GM23338 (cell line): ENCODE results near the gene CYB5A. TPM values are rescaled to one million over a fixed set of nuclear protein-coding genes. Genes with fewer than 3 reads are reported as not detected.
"Not testable (repeated sequence)": the region's sequence is repeated elsewhere in the genome, so short reads cannot be mapped to it uniquely, and the experiment has no call there.

ENCODE experiments used
- ATAC-seq: fragments of 200-7000 bp; cut with Tn5 transposase; 3 replicates; pipeline ENCODE4 v1.9.1; 2020
- DNase-seq: peaks from one replicate; pipeline ENCODE4 v3.0.0-alpha.2; 2015; ENCODE audit warnings: low spot score
- H2AFZ ChIP-seq: fragments of 200-600 bp; sonication (generic); 2 replicates; pipeline ENCODE4 v1.8.0; 2016; ENCODE audit warnings: antibody characterized with exemption, mild to moderate bottlenecking, moderate library complexity
- H3F3A ChIP-seq: fragments of 200-600 bp; sonication (generic); replicated peaks from 2 replicates; pipeline ENCODE4 v1.8.0; 2017; ENCODE audit warnings: antibody characterized with exemption, mixed run types, low read depth
- H3K27ac ChIP-seq: fragments of 200-600 bp; sonication (generic); 2 replicates; pipeline ENCODE4 v1.6.1; 2016; ENCODE audit warnings: low read depth
- H3K27me3 ChIP-seq: fragments of 200-600 bp; sonication (generic); 2 replicates; pipeline ENCODE4 v1.8.0; 2016; ENCODE audit warnings: mild to moderate bottlenecking, mixed run types, moderate library complexity; ENCODE audit not compliant: insufficient read depth
- H3K36me3 ChIP-seq: fragments of 200-600 bp; sonication (generic); 2 replicates; pipeline ENCODE4 v1.8.0; 2016; ENCODE audit warnings: mild to moderate bottlenecking; ENCODE audit not compliant: insufficient read depth
- H3K4me1 ChIP-seq: fragments of 200-600 bp; sonication (generic); 2 replicates; pipeline ENCODE4 v1.8.0; 2016; ENCODE audit warnings: mild to moderate bottlenecking, moderate library complexity; ENCODE audit not compliant: insufficient read depth
- H3K4me2 ChIP-seq: fragments of 200-600 bp; sonication (generic); 2 replicates; pipeline ENCODE4 v1.7.1; 2017; ENCODE audit warnings: mixed run types
- H3K4me3 ChIP-seq: fragments of 200-600 bp; sonication (generic); 2 replicates; pipeline ENCODE4 v1.6.1; 2016; ENCODE audit warnings: mixed run types
- H3K79me2 ChIP-seq: fragments of 200-600 bp; sonication (generic); replicated peaks from 2 replicates; pipeline ENCODE4 v1.8.0; 2017; ENCODE audit warnings: mild to moderate bottlenecking; ENCODE audit not compliant: insufficient read depth
- H3K9me2 ChIP-seq: fragments of 200-600 bp; sonication (generic); 2 replicates; pipeline ENCODE4 v1.8.0; 2017; ENCODE audit not compliant: insufficient read depth
- H4K20me1 ChIP-seq: fragments of 200-600 bp; sonication (generic); replicated peaks from 2 replicates; pipeline ENCODE4 v1.8.0; 2017; ENCODE audit warnings: mild to moderate bottlenecking; ENCODE audit not compliant: insufficient read depth
- H3K27ac Mint-ChIP-seq: 2 replicates; pipeline ENCODE4 v1.8.0; 2020; ENCODE audit warnings: inconsistent platforms, mild to moderate bottlenecking, moderate library complexity, mixed read lengths
- H3K27me3 Mint-ChIP-seq: 3 replicates; pipeline ENCODE4 v1.8.0; 2022; ENCODE audit warnings: low read depth, mild to moderate bottlenecking, moderate library complexity, mixed read lengths, inconsistent platforms; ENCODE audit not compliant: insufficient read depth, poor library complexity
- H3K36me3 Mint-ChIP-seq: 3 replicates; pipeline ENCODE4 v1.8.0; 2021; ENCODE audit warnings: low read depth, mild to moderate bottlenecking, inconsistent platforms, moderate library complexity, mixed read lengths
- H3K4me1 Mint-ChIP-seq: 3 replicates; pipeline ENCODE4 v1.8.0; 2020; ENCODE audit warnings: mild to moderate bottlenecking, inconsistent platforms, mixed read lengths
- H3K4me3 Mint-ChIP-seq: 3 replicates; pipeline ENCODE4 v1.8.0; 2021; ENCODE audit warnings: moderate library complexity, mild to moderate bottlenecking, inconsistent platforms, mixed read lengths
- H3K9me3 Mint-ChIP-seq: 3 replicates; pipeline ENCODE4 v1.8.0; 2020; ENCODE audit warnings: moderate library complexity, mild to moderate bottlenecking, inconsistent platforms, mixed read lengths
- CREB1 ChIP-seq: fragments of 250-450 bp; sonication (Bioruptor Pico); IDR thresholded peaks from 2 replicates; pipeline ENCODE4 v1.5.0; 2020; ENCODE audit warnings: low read depth, mild to moderate bottlenecking, moderate library complexity
- CTCF ChIP-seq, 2 experiments: fragments of 200-600 bp in 1 of 2; sonication (generic) in 1 of 2; conservative IDR thresholded peaks; 2 replicates each; pipeline versions ENCODE4 v1.5.1 to v1.6.1; 2016 to 2017; ENCODE audit warnings: antibody characterized with exemption in 2 of 2, low read depth in 2 of 2, mild to moderate bottlenecking in 2 of 2, moderate library complexity in 1 of 2
- JUNB ChIP-seq: IDR thresholded peaks from one replicate; pipeline ENCODE4 v1.6.1; 2016; ENCODE audit warnings: antibody characterized with exemption; ENCODE audit not compliant: unreplicated experiment
- POLR2AphosphoS5 ChIP-seq: IDR thresholded peaks from 2 replicates; pipeline ENCODE4 v1.6.1; 2016; ENCODE audit warnings: antibody characterized with exemption, low read depth
- ZNF114 ChIP-seq: fragments of 250-450 bp; sonication (Bioruptor Pico); IDR thresholded peaks from 2 replicates; pipeline ENCODE4 v1.5.0; 2020; ENCODE audit warnings: mild to moderate bottlenecking, moderate library complexity
- ZNF331 ChIP-seq: fragments of 250-450 bp; sonication (Bioruptor Pico); IDR thresholded peaks from 2 replicates; pipeline ENCODE4 v1.5.0; 2020; ENCODE audit warnings: low read depth, mild to moderate bottlenecking, moderate library complexity
- polyA plus RNA-seq: library from polyadenylated mRNA; unstranded; fragments of >200 nt; fragmentation: Nextera tagmentation; extraction: Ambion mirVana; gene quantifications from 2 replicates; pipeline ENCODE4 v1.2.1, GENCODE V29; 2016
- total RNA-seq: library from RNA; depleted of rRNA; stranded (reverse); fragments of >200 nt; shearing (Covaris generic); gene quantifications from 2 replicates; pipeline ENCODE4 v1.2.3, GENCODE V29; 2014

The CYB5A gene
- total and polyA plus RNA-seq, 2 experiments from 2014 or later = 136 to 283 TPM

DNA sequence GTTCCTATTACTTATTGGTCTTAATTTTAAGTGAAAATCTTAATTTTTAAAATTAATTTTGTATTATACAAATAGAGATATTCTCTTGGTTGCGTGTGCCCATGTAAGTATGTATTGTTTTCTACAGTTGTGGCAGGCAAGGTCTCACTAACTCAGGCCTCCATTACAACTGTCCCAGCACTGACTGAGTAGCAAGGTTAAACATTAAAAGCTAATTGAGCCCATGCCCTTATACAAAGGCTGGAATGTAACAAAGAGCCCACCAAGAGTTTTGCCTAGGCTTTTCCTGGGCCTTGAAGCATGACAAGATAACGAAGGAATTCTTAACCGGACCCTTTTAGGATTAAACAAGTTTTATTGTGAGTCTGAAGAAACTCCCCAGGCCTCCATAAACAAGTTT, 35.0 kb upstream of the CYB5A start:
- not testable (repeated sequence) for ATAC-seq, H3K36me3 Mint-ChIP-seq, H3F3A ChIP-seq, H3K9me2 ChIP-seq, H3K9me3 Mint-ChIP-seq, H3K27me3 Mint-ChIP-seq, H3K36me3 ChIP-seq, DNase-seq, H3K4me3 ChIP-seq, H2AFZ ChIP-seq, H3K27ac ChIP-seq, H3K79me2 ChIP-seq, H3K4me3 Mint-ChIP-seq, H3K4me1 Mint-ChIP-seq, H3K4me1 ChIP-seq, H3K4me2 ChIP-seq, H3K27ac Mint-ChIP-seq, H4K20me1 ChIP-seq, H3K27me3 ChIP-seq

DNA sequence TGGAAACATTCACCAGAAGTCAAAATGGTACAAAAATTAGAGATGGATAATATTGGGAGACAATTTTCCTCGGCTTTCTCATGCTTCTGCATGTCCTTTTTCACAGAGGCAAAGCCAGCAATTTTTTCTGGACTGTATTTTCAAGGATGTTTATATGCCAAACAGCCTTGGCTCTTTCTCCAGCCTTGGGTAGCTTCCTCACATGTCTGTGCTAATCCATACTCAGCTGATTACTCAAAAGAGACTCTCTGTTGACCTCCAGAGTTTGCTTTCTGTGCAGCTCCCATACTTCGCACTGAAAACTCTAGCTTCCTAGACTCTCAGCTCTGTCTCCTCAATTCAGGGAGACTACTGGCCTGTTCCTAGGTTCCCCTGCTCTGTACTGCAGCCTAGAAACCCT, 34.5 kb upstream of the CYB5A start:
- Histone ChIP-seq H3K9me2 (0 out of 2 replicates have a peak, but pooled peaks cover 5% of the 10 kb centered on the region), H4K20me1 (no peaks in the 10 kb centered on the region), H2AFZ (no peak overlapping the region), H3K4me3 (no peak overlapping the region), H3K79me2 (no peaks in the 10 kb centered on the region), H3F3A (no peaks in the 10 kb centered on the region), H3K36me3 (no peaks in the 10 kb centered on the region), H3K27me3 (no peaks in the 10 kb centered on the region), H3K4me1 (no peaks in the 10 kb centered on the region), H3K27ac (no peak overlapping the region), H3K4me2 (no peak overlapping the region)
- ATAC-seq (no peak), DNase-seq (no peak)
- Mint-ChIP-seq H3K27me3 (no peaks in the 10 kb centered on the region), H3K27ac (no peak overlapping the region), H3K4me1 (no peaks in the 10 kb centered on the region), H3K4me3 (no peak overlapping the region), H3K36me3 (no peaks in the 10 kb centered on the region), H3K9me3 (no peaks in the 10 kb centered on the region)
- no peak for TF ChIP-seq ZNF331 (CRISPR knock-in tag)

- Histone ChIP-seq H3K4me1 (peaks cover 3% of the 10 kb centered on the region; the same call in 1 of the 2 replicates), H3F3A (no peaks in the 10 kb centered on the region), H3K27me3 (no peaks in the 10 kb centered on the region), H3K4me3 (no peak overlapping the region), H3K79me2 (no peaks in the 10 kb centered on the region), H4K20me1 (no peaks in the 10 kb centered on the region), H3K9me2 (no peaks in the 10 kb centered on the region), H3K36me3 (no peaks in the 10 kb centered on the region), H2AFZ (peak overlapping the region; percentile 70; the same call in 1 of the 2 replicates), H3K27ac (no peak overlapping the region), H3K4me2 (no peak overlapping the region)
- no peak overlapping the region for H3K4me3 Mint-ChIP-seq
- H3K36me3 Mint-ChIP-seq = no peaks in the 10 kb centered on the region; the same call in 2 of the 3 replicates
- DNase-seq (peak; percentile 54), ATAC-seq (peak; percentile 65)
- H3K27me3 Mint-ChIP-seq = peaks cover 4% of the 10 kb centered on the region
- TF ChIP-seq CREB1 (CRISPR knock-in tag) (no peak), JUNB (no peak), ZNF331 (CRISPR knock-in tag) (no peak), CTCF (conservative IDR thresholded peaks at IDR 0.05; ENCODE audit: low read depth in 2 of 2) (no peak), ZNF114 (CRISPR knock-in tag) (no peak), POLR2AphosphoS5 (no peak)
- peaks cover 6% of the 10 kb centered on the region; the same call in 2 of the 3 replicates for H3K4me1 Mint-ChIP-seq
- no peak overlapping the region for H3K27ac Mint-ChIP-seq
- peaks cover 9% of the 10 kb centered on the region; the same call in 1 of the 3 replicates for H3K9me3 Mint-ChIP-seq
These were observed 24.8 kb upstream of the CYB5A start for GRCh38 chr18:74316257-74317170.
